GM19395 (cell line): ENCODE measurements around the gene SYNGR2.

Experiments
- ATAC-seq: cut with Tn5 transposase; IDR thresholded peaks from one replicate; pipeline ENCODE4 v1.9.1; 2021; ENCODE audit warnings: mild to moderate bottlenecking, moderate library complexity; ENCODE audit not compliant: unreplicated experiment

SYNGR2 gene

GRCh38 chr17:78168242-78168902, at the start of gene SYNGR2:
SYNGR2 (plus strand) TSS chr17:78168581; CDS start chr17:78168617, 36 bp downstream.
- ATAC-seq: no peak

DNA sequence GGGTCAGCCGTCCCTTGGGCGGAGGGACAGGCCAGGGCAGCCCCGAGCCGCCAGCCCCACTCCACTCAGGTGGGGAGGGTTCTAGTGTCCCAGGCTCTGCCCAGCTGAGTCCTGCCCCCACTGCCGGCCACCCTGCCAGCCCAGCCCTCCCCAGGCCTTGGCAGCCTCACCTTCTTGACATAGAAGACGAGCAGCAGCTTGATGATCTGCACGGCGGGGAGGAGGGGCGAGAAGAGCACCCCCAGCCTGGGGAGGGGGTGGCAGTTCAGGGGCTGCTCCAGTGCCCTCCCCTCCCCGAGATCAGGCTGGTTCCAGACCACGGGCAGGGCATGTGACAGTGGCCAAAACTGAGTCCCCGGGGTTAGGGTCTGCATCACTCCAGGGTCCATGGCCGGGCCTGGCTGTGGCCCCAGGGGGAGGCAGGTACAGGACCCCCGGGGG, 49.6 kb upstream of the SYNGR2 start:
- no peak for ATAC-seq

GRCh38 chr17:78120537-78120936, 47.8 kb upstream of the SYNGR2 start:
- no peak for ATAC-seq

- ATAC-seq: no peak
Measured at GRCh38 chr17:78120971-78121800, 47.2 kb upstream of the SYNGR2 start.

- ATAC-seq: no peak
Measured at GRCh38 chr17:78121801-78122215, 46.6 kb upstream of the SYNGR2 start.

- ATAC-seq: no peak
Measured at GRCh38 chr17:78122216-78122930, 46.0 kb upstream of the SYNGR2 start.

- no peak for ATAC-seq
Measured at GRCh38 chr17:78122931-78123249, 45.5 kb upstream of the SYNGR2 start.

- ATAC-seq: no peak
Measured at GRCh38 chr17:78123258-78123929, 45.0 kb upstream of the SYNGR2 start.

DNA sequence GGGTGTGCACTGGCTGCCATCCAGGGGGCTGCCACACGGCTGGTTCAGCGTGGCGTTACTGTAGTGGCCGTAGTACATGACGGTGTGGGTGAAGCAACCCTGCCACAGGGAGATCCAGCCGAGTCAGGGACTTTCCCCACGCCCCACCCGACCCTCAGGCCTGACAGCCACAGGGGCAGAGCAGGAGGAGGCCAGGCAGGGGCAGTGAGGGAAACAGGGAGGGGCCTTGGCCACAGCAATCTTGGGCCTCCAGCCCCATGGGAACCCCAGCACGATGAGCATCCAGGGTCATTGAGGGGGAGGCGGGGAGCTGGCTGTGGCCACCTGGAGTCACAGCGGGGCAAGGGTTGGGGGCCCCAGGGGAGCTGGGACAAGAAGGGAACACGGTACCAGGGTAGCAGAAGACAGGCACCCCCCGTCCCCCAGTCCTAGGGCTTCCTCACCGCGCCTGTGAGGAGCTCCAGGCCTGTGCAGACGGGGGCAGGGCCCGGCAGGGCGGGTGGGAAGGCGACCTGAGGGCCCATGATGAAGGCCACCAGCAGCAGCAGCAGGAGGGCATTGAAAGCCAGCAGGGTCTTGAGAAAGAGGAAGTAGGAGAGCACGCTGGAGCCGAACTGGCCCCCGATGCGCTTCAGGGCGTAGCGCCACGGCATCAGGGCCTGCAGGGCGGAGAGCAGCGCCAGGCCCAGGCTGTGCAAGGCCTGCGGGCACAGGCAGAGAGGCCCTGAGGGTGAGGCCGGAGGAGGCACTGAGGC, 44.1 kb upstream of the SYNGR2 start:
- ATAC-seq: no peak

- ATAC-seq: no peak
Measured at GRCh38 chr17:78124836-78125137, 43.6 kb upstream of the SYNGR2 start.

DNA sequence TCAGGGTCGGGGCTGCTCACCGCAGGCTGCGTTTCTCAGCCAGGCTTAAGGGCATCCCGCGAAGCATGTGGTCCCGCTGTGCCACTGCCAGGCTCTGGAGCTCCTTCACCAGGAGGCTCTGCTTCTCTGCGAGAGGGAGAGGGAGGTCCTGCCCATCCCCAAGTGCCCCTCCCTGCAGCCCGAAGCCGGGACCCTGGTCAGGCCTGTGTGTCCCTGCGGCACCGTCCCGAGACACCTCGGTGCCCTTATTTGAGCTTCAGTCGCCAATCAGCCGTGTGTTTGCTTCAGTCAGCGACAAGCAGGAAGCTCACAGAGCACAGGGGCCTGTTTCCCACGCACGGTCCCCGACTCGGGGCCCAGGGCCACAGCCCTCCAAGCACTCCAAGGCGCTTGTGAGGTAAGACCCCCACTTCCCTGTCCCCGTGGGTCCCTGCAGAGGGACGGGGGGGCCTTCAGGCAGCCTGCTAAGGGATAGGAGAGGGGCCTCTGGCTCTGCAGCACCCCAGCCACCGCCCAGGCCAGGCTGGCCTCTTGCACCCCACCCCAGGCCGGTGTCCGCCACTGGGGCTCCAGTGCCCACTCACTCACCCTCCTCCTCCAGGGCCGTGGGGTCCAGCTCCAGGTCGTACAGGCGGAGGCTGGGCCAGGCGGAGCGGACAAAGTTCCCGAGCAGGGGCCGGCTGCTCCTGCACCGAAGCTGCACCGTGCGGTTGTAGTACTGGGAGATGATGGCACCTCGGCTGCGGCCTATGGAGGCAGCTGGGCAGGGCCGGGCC, 43.1 kb upstream of the SYNGR2 start:
- ATAC-seq: no peak

GRCh38 chr17:78125976-78126894, 42.1 kb upstream of the SYNGR2 start:
- no peak for ATAC-seq

- ATAC-seq: no peak
Measured at GRCh38 chr17:78126895-78127238, 41.5 kb upstream of the SYNGR2 start.

GRCh38 chr17:78127239-78127887, 41.0 kb upstream of the SYNGR2 start:
- ATAC-seq: no peak

DNA sequence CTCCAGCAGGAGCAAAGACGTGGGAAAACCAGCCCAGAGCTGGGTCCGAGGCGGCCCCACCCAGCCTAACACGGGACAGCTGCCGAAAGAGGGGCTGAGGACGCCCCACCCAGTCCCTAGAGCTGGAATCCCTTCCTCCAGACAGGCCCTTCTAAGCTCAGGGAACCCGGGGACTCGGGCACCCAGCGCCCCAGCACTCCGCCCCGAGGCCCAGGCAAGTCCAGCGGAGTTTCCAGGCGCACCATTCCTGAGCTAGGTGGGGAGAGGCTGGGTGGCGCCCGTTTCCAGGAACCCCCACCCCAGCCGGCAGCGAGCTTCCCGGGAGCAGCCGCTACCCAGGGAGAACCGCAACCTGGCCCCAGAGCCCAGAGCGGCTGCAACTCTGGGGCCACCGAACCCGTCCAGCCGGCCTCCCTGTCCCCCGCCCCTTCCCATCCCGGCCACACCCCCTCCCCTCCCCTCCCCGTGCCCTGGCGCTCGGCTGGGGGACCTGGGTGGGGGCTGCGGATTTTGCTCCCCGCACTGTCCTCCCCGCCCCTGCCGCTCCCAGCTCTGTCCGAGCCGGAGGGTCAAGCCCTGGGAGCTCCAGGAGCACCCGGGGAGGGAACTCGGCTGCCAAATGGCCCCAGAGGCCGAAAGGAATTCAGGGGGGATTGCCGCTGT, 40.4 kb upstream of the SYNGR2 start:
- no peak for ATAC-seq

DNA sequence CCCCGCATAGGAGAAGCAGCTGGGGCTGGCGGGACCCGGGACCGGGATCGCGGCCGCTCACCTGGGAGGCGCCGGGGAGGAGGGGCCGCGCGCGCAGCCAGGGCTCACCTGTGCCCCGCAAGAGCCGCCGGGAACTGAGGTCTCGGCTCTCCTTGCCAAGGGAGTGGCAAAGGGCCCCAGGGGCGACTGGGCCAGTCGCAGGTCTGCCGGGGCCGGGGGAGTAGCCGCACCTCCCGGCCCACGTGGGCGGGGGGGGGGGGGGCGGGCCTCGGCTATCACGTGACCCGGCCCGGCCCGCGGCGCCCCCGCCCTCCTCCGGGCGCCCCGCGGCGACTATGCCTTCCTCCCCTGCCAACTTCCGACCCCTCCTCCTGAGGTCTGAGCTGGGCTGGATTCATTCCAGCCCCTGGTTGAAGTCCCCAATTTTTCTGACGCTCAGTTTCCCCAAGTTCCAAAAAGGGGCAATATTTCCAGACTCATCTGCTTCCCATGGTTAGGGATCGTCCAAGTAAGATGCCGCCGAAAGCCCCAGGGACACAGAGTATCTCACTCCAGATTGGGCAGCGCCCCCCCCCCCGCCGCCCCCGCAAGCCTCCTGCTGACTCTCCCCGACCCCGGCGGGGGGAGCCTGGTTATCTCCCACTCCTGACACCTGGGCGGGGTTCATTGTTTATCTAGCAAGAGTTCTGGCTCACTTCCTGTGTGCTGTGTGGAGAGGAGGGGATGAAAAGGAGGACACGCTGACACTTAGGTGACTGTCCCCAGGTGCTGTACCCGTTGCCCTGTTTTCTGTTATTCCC, 39.6 kb upstream of the SYNGR2 start, which contains the start of gene TMC6:
TSS of gene TMC6 (minus strand) at position 205 of the 800 bp plus-strand sequence. CDS start 1,923 bp downstream, outside the sequence.
- ATAC-seq: no peak
